Caco-2 (cell line): ENCODE results near the gene TRAPPC2B. TPM values are rescaled to one million over a fixed set of nuclear protein-coding genes. Genes with fewer than 3 reads are reported as not detected.
A peak's percentile ranks its signal among the peaks of the same experiment; 100 is the strongest.

Source experiments
- BruUV-seq: library from RNA; stranded (reverse); fragments of 400-500 nt; replicated peaks from 2 replicates; lab custom pipeline; 2021; lab: Mats Ljungman, UMichigan
- CTCF ChIA-PET: fragments of 300-600 bp; sonication (Branson Sonifier 250); formaldehyde crosslinking; loops from one replicate; lab custom pipeline; 2022; ENCODE audit warnings: antibody characterized with exemption; lab: Charles Lee
- POLR2A ChIA-PET: fragments of 300-600 bp; sonication (Branson Sonifier 250); formaldehyde crosslinking; loops from one replicate; lab custom pipeline; 2022; ENCODE audit warnings: antibody characterized with exemption; lab: Charles Lee
- DNase-seq, 2 experiments: peaks; one replicate each; pipeline versions ENCODE4 v3.0.0 to v3.0.0-alpha.2; 2020 to 2022
- H3K27me3 ChIP-seq: replicated peaks from 2 replicates; pipeline ENCODE4 v1.6.0; 2011; ENCODE audit warnings: low read length; ENCODE audit not compliant: control insufficient read depth, insufficient read depth
- H3K36me3 ChIP-seq: 2 replicates; pipeline ENCODE4 v1.5.1; 2011; ENCODE audit warnings: low read length; ENCODE audit not compliant: control insufficient read depth, insufficient read depth
- H3K4me1 ChIP-seq: fragments of 250-450 bp; sonication (Bioruptor Pico); 2 replicates; pipeline ENCODE4 v1.5.1; 2020; ENCODE audit warnings: mild to moderate bottlenecking
- H3K4me3 ChIP-seq: 2 replicates; pipeline ENCODE4 v1.5.1; 2011; ENCODE audit warnings: low read depth, mild to moderate bottlenecking, control low read depth, low read length
- H3K9me3 ChIP-seq: fragments of 250-450 bp; sonication (Bioruptor Pico); 2 replicates; pipeline ENCODE4 v1.5.1; 2020; ENCODE audit warnings: mild to moderate bottlenecking, moderate library complexity
- H3K27ac Mint-ChIP-seq: one replicate; pipeline ENCODE4 v1.8.0; 2022; ENCODE audit warnings: mixed read lengths; ENCODE audit not compliant: unreplicated experiment
- H3K27me3 Mint-ChIP-seq: one replicate; pipeline ENCODE4 v1.8.0; 2022; ENCODE audit warnings: mixed read lengths; ENCODE audit not compliant: insufficient read depth, unreplicated experiment
- H3K36me3 Mint-ChIP-seq: one replicate; pipeline ENCODE4 v1.8.0; 2022; ENCODE audit warnings: mild to moderate bottlenecking, mixed read lengths; ENCODE audit not compliant: insufficient read depth, unreplicated experiment
- H3K4me1 Mint-ChIP-seq: one replicate; pipeline ENCODE4 v1.8.0; 2022; ENCODE audit warnings: low read depth, mixed read lengths; ENCODE audit not compliant: unreplicated experiment
- H3K4me3 Mint-ChIP-seq: one replicate; pipeline ENCODE4 v1.8.0; 2022; ENCODE audit warnings: mild to moderate bottlenecking, moderate library complexity, mixed read lengths; ENCODE audit not compliant: unreplicated experiment
- H3K9me3 Mint-ChIP-seq: one replicate; pipeline ENCODE4 v1.8.0; 2022; ENCODE audit warnings: mixed read lengths; ENCODE audit not compliant: unreplicated experiment
- CTCF ChIP-seq, 2 experiments: fragments of 200-600 bp in 1 of 2; IDR thresholded peaks; 1 replicate in 1 of 2; 2 replicates in 1 of 2; pipeline versions ENCODE4 v1.5.1 to v1.8.0; 2011 to 2022; ENCODE audit warnings: antibody characterized with exemption in 1 of 2, control low read depth in 1 of 2, inconsistent platforms in 1 of 2, low read depth in 1 of 2, low read length in 1 of 2, mild to moderate bottlenecking in 1 of 2, moderate library complexity in 1 of 2; ENCODE audit not compliant: insufficient read depth in 1 of 2, severe bottlenecking in 1 of 2, unreplicated experiment in 1 of 2
- intact Hi-C: fragments of 100-400 bp; cut with micrococcal nuclease; formaldehyde crosslinking; loops from one replicate; pipeline ENCODE4 v1.10.0; 2022; ENCODE audit not compliant: unreplicated experiment
- total RNA-seq: library from RNA; stranded (reverse); gene quantifications from 2 replicates; pipeline ENCODE4 v1.2.3, GENCODE V29; 2022

TRAPPC2B gene
- total RNA-seq, 1 experiment from 2014 or later = 7.0 TPM

DNA sequence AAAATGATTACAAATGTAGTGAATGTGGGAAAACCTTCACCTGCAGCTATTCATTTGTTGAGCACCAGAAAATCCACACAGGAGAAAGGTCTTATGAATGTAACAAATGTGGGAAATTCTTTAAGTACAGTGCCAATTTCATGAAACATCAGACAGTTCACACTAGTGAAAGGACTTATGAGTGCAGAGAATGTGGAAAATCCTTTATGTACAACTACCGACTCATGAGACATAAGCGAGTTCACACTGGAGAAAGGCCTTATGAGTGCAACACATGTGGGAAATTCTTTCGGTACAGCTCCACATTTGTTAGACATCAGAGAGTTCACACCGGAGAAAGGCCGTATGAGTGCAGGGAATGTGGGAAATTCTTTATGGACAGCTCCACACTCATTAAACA is 35.5 kb downstream of the TRAPPC2B start:
- H3K4me1 Mint-ChIP-seq = no peaks in the 10 kb centered on the region
- no peak overlapping the region for H3K4me3 Mint-ChIP-seq
- H3K9me3 ChIP-seq = peaks cover 15% of the 10 kb centered on the region; the same call in 1 of the 2 replicates
- H3K27ac Mint-ChIP-seq = no peak overlapping the region
- ChIA-PET POLR2A (no interaction called here), CTCF (no interaction called here)
- no peaks in the 10 kb centered on the region for H3K4me1 ChIP-seq
- no peaks in the 10 kb centered on the region for H3K27me3 Mint-ChIP-seq
- no peak for TF ChIP-seq CTCF (IDR thresholded peaks at IDR 0.05; ENCODE audit: insufficient read depth in 1 of 2, low read depth in 1 of 2, low read length in 1 of 2, severe bottlenecking in 1 of 2, unreplicated experiment in 1 of 2)
- no peaks in the 10 kb centered on the region for H3K27me3 ChIP-seq
- H3K9me3 Mint-ChIP-seq = peaks cover 41% of the 10 kb centered on the region
- H3K36me3 ChIP-seq = no peaks in the 10 kb centered on the region
- BruUV-seq = no TSS peak
- peaks cover 6% of the 10 kb centered on the region for H3K36me3 Mint-ChIP-seq
- no peak overlapping the region for H3K4me3 ChIP-seq
- DNase-seq = no peak
- intact Hi-C loops = no loop called here

GRCh38 chr19:57403737-57404563 is 40.6 kb downstream of the TRAPPC2B start:
- no TSS peak for BruUV-seq
- H3K4me3 Mint-ChIP-seq = no peak overlapping the region
- ChIA-PET POLR2A (interaction anchor here (0.7 kb wide), 1 partner anchor 113 kb away, joined by 3 read pairs; no protein-coding TSS in a partner anchor), CTCF (interaction anchor here (0.7 kb wide), 1 partner anchor 779 kb away, joined by 3 read pairs; no protein-coding TSS in a partner anchor)
- H3K27ac Mint-ChIP-seq = no peak overlapping the region
- Histone ChIP-seq H3K9me3 (peaks cover 19% of the 10 kb centered on the region), H3K27me3 (no peaks in the 10 kb centered on the region), H3K4me1 (no peaks in the 10 kb centered on the region), H3K36me3 (no peaks in the 10 kb centered on the region), H3K4me3 (no peak overlapping the region)
- intact Hi-C loops = no loop called here
- peaks cover 29% of the 10 kb centered on the region for H3K9me3 Mint-ChIP-seq
- no peak for DNase-seq
- H3K36me3 Mint-ChIP-seq = no peaks in the 10 kb centered on the region
- H3K27me3 Mint-ChIP-seq = no peaks in the 10 kb centered on the region
- H3K4me1 Mint-ChIP-seq = peaks cover 7% of the 10 kb centered on the region
- no peak for TF ChIP-seq CTCF (IDR thresholded peaks at IDR 0.05; ENCODE audit: insufficient read depth in 1 of 2, low read depth in 1 of 2, low read length in 1 of 2, severe bottlenecking in 1 of 2, unreplicated experiment in 1 of 2)

DNA sequence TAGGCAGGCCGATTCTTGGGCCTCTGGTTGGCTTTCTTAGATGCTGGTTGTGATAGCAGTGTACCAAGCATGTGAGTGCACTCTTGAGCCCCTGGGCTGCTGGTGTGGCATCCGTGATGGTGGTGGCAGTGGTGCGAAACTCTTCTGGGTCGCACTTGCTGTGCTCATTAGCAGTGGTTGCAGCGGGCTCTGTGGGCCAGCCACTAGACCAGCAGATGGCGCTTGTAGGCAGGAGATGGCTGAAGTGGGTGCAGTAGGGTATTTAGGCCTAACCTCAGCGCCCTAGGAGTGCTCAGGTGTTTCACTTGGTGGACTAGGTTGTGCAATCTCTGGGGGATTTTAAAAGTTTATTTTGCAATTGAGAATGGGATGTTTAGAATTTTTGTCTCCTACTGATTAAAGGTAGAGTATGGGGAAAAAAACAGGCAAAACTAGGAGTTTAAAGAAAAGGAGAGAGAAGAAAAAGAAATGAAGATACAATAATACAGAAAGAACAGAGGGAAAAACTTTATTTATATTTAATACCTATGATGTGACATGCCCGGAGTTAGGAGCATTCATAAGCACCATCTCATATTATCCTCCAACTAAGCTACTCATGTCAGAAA is 43.3 kb downstream of the TRAPPC2B start:
- intact Hi-C loops = loop anchor here (1.0 kb wide), 2 partner anchors 71 to 497 kb away; partner anchors contain the start of gene ZNF772
- no peaks in the 10 kb centered on the region for H3K27me3 ChIP-seq
- H3K36me3 ChIP-seq = no peaks in the 10 kb centered on the region
- POLR2A ChIA-PET = no interaction called here
- Mint-ChIP-seq H3K27me3 (no peaks in the 10 kb centered on the region), H3K36me3 (peaks cover 8% of the 10 kb centered on the region), H3K9me3 (peaks cover 19% of the 10 kb centered on the region), H3K4me1 (peaks cover 12% of the 10 kb centered on the region), H3K27ac (peak overlapping the region; percentile 5), H3K4me3 (no peak overlapping the region)
- peaks cover 19% of the 10 kb centered on the region for H3K9me3 ChIP-seq
- H3K4me1 ChIP-seq = no peaks in the 10 kb centered on the region
- peak; percentile 75 to 79 for TF ChIP-seq CTCF (IDR thresholded peaks at IDR 0.05; ENCODE audit: insufficient read depth in 1 of 2, low read depth in 1 of 2, low read length in 1 of 2, severe bottlenecking in 1 of 2, unreplicated experiment in 1 of 2)
- no peak overlapping the region for H3K4me3 ChIP-seq
- DNase-seq = peak; percentile 80 to 84
- no TSS peak for BruUV-seq
- CTCF ChIA-PET = interaction anchor here (0.6 to 0.7 kb wide), 2 partner anchors 71 to 480 kb away, joined by 3 read pairs; no protein-coding TSS in a partner anchor
